ENCODE measurements around the gene DMAC2L.
"Not testable (repeated sequence)": the region's sequence is repeated elsewhere in the genome, so short reads cannot be mapped to it uniquely, and the experiment has no call there.

The DMAC2L gene

GRCh38 chr14:50356283-50356682 lies 44.2 kb downstream of the DMAC2L start:
- not testable (repeated sequence) for DNase-seq (ENCODE audit: low read depth)

GRCh38 chr14:50357124-50357523 lies 45.0 kb downstream of the DMAC2L start:
- no peak for DNase-seq (ENCODE audit: low read depth)

- DNase-seq (ENCODE audit: low read depth) = no peak
Measured at GRCh38 chr14:50357753-50358395, 45.8 kb downstream of the DMAC2L start.

GRCh38 chr14:50359631-50360030 lies 47.5 kb downstream of the DMAC2L start:
- no peak for DNase-seq (ENCODE audit: low read depth)

GRCh38 chr14:50360093-50360492 lies 48.0 kb downstream of the DMAC2L start:
- no peak for DNase-seq (ENCODE audit: low read depth)

- no peak for DNase-seq (ENCODE audit: low read depth)
Measured at GRCh38 chr14:50360851-50361250, 48.7 kb downstream of the DMAC2L start.

GRCh38 chr14:50361473-50362403 lies 49.6 kb downstream of the DMAC2L start:
- DNase-seq (ENCODE audit: low read depth) = not testable (repeated sequence)

- DNase-seq (ENCODE audit: low read depth) = no peak
Measured at GRCh38 chr14:50362764-50363713, 50.9 kb downstream of the DMAC2L start.

- DNase-seq (ENCODE audit: low read depth) = no peak
Measured at GRCh38 chr14:50363714-50364111, 51.6 kb downstream of the DMAC2L start.

GRCh38 chr14:50364792-50365191 lies 52.7 kb downstream of the DMAC2L start:
- DNase-seq (ENCODE audit: low read depth) = no peak

- DNase-seq (ENCODE audit: low read depth) = not testable (repeated sequence)
Measured at GRCh38 chr14:50365572-50365971, 53.4 kb downstream of the DMAC2L start.

- no peak for DNase-seq (ENCODE audit: low read depth)
Measured at GRCh38 chr14:50366115-50366514, 54.0 kb downstream of the DMAC2L start.

- DNase-seq (ENCODE audit: low read depth) = no peak
Measured at GRCh38 chr14:50366589-50366988, 54.5 kb downstream of the DMAC2L start.

GRCh38 chr14:50371546-50371945 lies 59.4 kb downstream of the DMAC2L start:
- DNase-seq (ENCODE audit: low read depth) = no peak

GRCh38 chr14:50373959-50374358 lies 61.8 kb downstream of the DMAC2L start:
- DNase-seq (ENCODE audit: low read depth) = no peak

GRCh38 chr14:50375760-50376159 lies 63.6 kb downstream of the DMAC2L start:
- no peak for DNase-seq (ENCODE audit: low read depth)
